K562 (cell line): Measurements from ENCODE around the gene SYF2. TPM values are rescaled to one million over a fixed set of nuclear protein-coding genes. Genes with fewer than 3 reads are reported as not detected.

ENCODE experiments used
- BRF2 ChIP-seq: IDR thresholded peaks from 3 replicates; pipeline ENCODE4 v1.6.1; 2011; ENCODE audit warnings: borderline replicate concordance, mild to moderate bottlenecking; ENCODE audit not compliant: insufficient read length, insufficient read depth
- CGGBP1 ChIP-seq: fragments of 250-450 bp; sonication (Bioruptor Pico); IDR thresholded peaks from 2 replicates; pipeline ENCODE4 v1.9.0; 2021; ENCODE audit warnings: mild to moderate bottlenecking
- HDAC8 ChIP-seq: fragments of 450-650 bp; IDR thresholded peaks from 2 replicates; pipeline ENCODE4 v1.6.1; 2016; ENCODE audit warnings: mild to moderate bottlenecking, missing genetic modification characterization, moderate library complexity, missing compliant biosample characterization
- MAFF ChIP-seq: IDR thresholded peaks from 2 replicates; pipeline ENCODE4 v1.6.1; 2012; ENCODE audit warnings: low read length, improper control_type of control experiment
- MXD1 ChIP-seq: fragments of 250-450 bp; sonication (Bioruptor Pico); IDR thresholded peaks from 2 replicates; pipeline ENCODE4 v1.8.0; 2021; ENCODE audit warnings: borderline replicate concordance, mild to moderate bottlenecking, moderate library complexity; ENCODE audit not compliant: poor library complexity, severe bottlenecking
- NR3C1 ChIP-seq: sonication (generic); formaldehyde crosslinking; IDR thresholded peaks from 2 replicates; pipeline ENCODE4 v1.8.1; 2022; ENCODE audit warnings: missing genetic modification reagents
- POLR2AphosphoS5 ChIP-seq: IDR thresholded peaks from 2 replicates; pipeline ENCODE4 v1.6.1; 2011; ENCODE audit warnings: mild to moderate bottlenecking, low read depth, low read length, moderate library complexity; ENCODE audit not compliant: control insufficient read depth, insufficient read depth
- PTRF ChIP-seq: fragments of 450-650 bp; IDR thresholded peaks from 2 replicates; pipeline ENCODE4 v1.6.1; 2016; ENCODE audit warnings: mild to moderate bottlenecking, missing genetic modification characterization, missing compliant biosample characterization
- SFPQ ChIP-seq: fragments of 200-400 bp; formaldehyde crosslinking; IDR thresholded peaks from 2 replicates; pipeline ENCODE4 v1.6.1; 2017; ENCODE audit warnings: mild to moderate bottlenecking, low read depth, low read length, moderate library complexity
- SRF ChIP-seq, 2 experiments: fragments of 250-450, 450-650 bp in 1 of 2; sonication (Bioruptor Pico) in 1 of 2; sonication (generic) in 1 of 2; formaldehyde crosslinking; IDR thresholded peaks; 2 replicates each; pipeline versions ENCODE4 v1.5.0 to v1.5.1; 2020 to 2022; ENCODE audit warnings: mild to moderate bottlenecking in 1 of 2, missing genetic modification reagents in 1 of 2
- UBTF ChIP-seq, 2 experiments: IDR thresholded peaks; 2 replicates each; pipeline ENCODE4 v1.6.1; 2012; ENCODE audit warnings: improper control_type of control experiment in 2 of 2, low read depth in 2 of 2, low read length in 2 of 2, borderline replicate concordance in 1 of 2
- ZKSCAN3 ChIP-seq: fragments of 250-450 bp; sonication (Bioruptor Pico); IDR thresholded peaks from 2 replicates; pipeline ENCODE4 v1.4.0; 2020
- ZNF175 ChIP-seq: fragments of 200-800 bp; sonication (Bioruptor generic); IDR thresholded peaks from 2 replicates; pipeline ENCODE4 v1.6.1; 2016; ENCODE audit warnings: low read depth, mild to moderate bottlenecking, missing genetic modification characterization, missing compliant biosample characterization
- ZNF436 ChIP-seq: fragments of 250-450, 450-650 bp; sonication (Bioruptor Pico); formaldehyde crosslinking; IDR thresholded peaks from 2 replicates; pipeline ENCODE4 v1.7.0; 2020; ENCODE audit warnings: mild to moderate bottlenecking
- polyA plus RNA-seq, 8 experiments: library from polyadenylated mRNA; depleted of rRNA in 4 of 8; stranded (reverse) in 5 of 8; unstranded in 3 of 8; fragments of >200 nt; fragmentation: Nextera tagmentation in 2 of 8; fragmentation: Illumina TruSeq in 1 of 8; extraction: Ambion mirVana in 2 of 8; extraction: Trizol in 1 of 8; gene quantifications; 2 replicates each; pipeline versions ENCODE4 v1.2.1 to v1.2.3, GENCODE V29; 2011 to 2014; ENCODE audit warnings: inconsistent platforms in 1 of 8, missing spikeins in 1 of 8
- total RNA-seq, 7 experiments: library from RNA; depleted of rRNA in 6 of 7; stranded (reverse); fragments of >200 nt in 6 of 7; fragmentation: Illumina TruSeq in 2 of 7; extraction: Trizol in 2 of 7; gene quantifications; 2 replicates each; pipeline versions ENCODE4 v1.2.1 to v1.2.3, GENCODE V29; 2011 to 2021; ENCODE audit warnings: low replicate concordance in 1 of 7
- TF ChIP-seq, protein P1 (sequence below): IDR thresholded peaks from 2 replicates; pipeline ENCODE4 v1.6.1; 2011; ENCODE audit not compliant: insufficient read length; ENCODE audit errors: extremely low read depth
- TF ChIP-seq, protein P2 (sequence below): fragments of 250-450 bp; sonication (Bioruptor Pico); IDR thresholded peaks from 2 replicates; pipeline ENCODE4 v1.5.0; 2021

The SYF2 gene
- total and polyA plus RNA-seq, 9 of the 15 experiments (the other 6 are each of a cell fraction or from before 2014, with no cell fraction given): 20.9 to 69.0 (median 43.2) TPM

- TF ChIP-seq SFPQ (no peak), POLR2AphosphoS5 (peak; percentile 82), CGGBP1 (CRISPR knock-in tag) (0 out of 2 replicates have a peak, but pooled peaks have one; percentile 12), PTRF (tag) (peak; percentile 87), MAFF (no peak), MXD1 (CRISPR knock-in tag) (no peak), HDAC8 (0 out of 2 replicates have a peak, but pooled peaks have one; percentile 25), ZNF436 (CRISPR knock-in tag) (no peak), BRF2 (no peak), ZKSCAN3 (CRISPR knock-in tag) (no peak), SRF (CRISPR knock-in tag; IDR thresholded peaks at IDR 0.05) (peak in 1 of 2 experiments; percentile 31; a peak in 1 of 4 replicates), ZNF175 (peak; percentile 85; the same call in 1 of the 2 replicates), UBTF (IDR thresholded peaks at IDR 0.05; ENCODE audit: borderline replicate concordance in 1 of 2, low read depth in 2 of 2, low read length in 2 of 2) (no peak), NR3C1 (CRISPR knock-in tag) (no peak)
- TF ChIP-seq, protein P1, sequence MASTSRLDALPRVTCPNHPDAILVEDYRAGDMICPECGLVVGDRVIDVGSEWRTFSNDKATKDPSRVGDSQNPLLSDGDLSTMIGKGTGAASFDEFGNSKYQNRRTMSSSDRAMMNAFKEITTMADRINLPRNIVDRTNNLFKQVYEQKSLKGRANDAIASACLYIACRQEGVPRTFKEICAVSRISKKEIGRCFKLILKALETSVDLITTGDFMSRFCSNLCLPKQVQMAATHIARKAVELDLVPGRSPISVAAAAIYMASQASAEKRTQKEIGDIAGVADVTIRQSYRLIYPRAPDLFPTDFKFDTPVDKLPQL: no peak
- TF ChIP-seq, protein P2, sequence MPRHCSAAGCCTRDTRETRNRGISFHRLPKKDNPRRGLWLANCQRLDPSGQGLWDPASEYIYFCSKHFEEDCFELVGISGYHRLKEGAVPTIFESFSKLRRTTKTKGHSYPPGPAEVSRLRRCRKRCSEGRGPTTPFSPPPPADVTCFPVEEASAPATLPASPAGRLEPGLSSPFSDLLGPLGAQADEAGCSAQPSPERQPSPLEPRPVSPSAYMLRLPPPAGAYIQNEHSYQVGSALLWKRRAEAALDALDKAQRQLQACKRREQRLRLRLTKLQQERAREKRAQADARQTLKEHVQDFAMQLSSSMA (CRISPR knock-in tag): 0 out of 2 replicates have a peak, but pooled peaks have one; percentile 26
These were observed 823 bp upstream of the SYF2 start (continued) for GRCh38 chr1:25232866-25233784.
